Lower lobe of right lung (tissue), 2 donors: Measurements from ENCODE around the gene SMOC1. TPM values are rescaled to one million over a fixed set of nuclear protein-coding genes. Genes with fewer than 3 reads are reported as not detected.

ENCODE experiments used
- ATAC-seq, 2 donors: fragments of 200-7000 bp; cut with Tn5 transposase; one replicate each; pipeline ENCODE4 v1.9.1; 2020 to 2022; ENCODE audit warnings: mild to moderate bottlenecking in 2 of 2, moderate library complexity in 2 of 2
- DNase-seq: peaks from one replicate; pipeline ENCODE4 v3.0.0-alpha.2; 2020
- H3K27ac ChIP-seq: fragments of 200-600 bp; one replicate; pipeline ENCODE4 v1.8.0; 2022
- H3K27me3 ChIP-seq: fragments of 200-600 bp; one replicate; pipeline ENCODE4 v1.8.0; 2022; ENCODE audit warnings: low read depth
- H3K36me3 ChIP-seq: fragments of 200-600 bp; one replicate; pipeline ENCODE4 v1.8.0; 2022; ENCODE audit warnings: mild to moderate bottlenecking
- H3K4me1 ChIP-seq: fragments of 200-600 bp; one replicate; pipeline ENCODE4 v1.8.0; 2022
- H3K4me3 ChIP-seq: fragments of 200-600 bp; one replicate; pipeline ENCODE4 v1.8.0; 2022; ENCODE audit warnings: mild to moderate bottlenecking
- H3K9me3 ChIP-seq: fragments of 200-600 bp; one replicate; pipeline ENCODE4 v1.8.0; 2022
- intact Hi-C: fragments of 100-400 bp; cut with DNase I; formaldehyde crosslinking; loops from one replicate; pipeline ENCODE4 v1.11.0; 2022
- long read RNA-seq: library from polyadenylated mRNA; unstranded; transcript quantifications from one replicate; pipeline ENCODE4 v2.0.0, GENCODE V29; 2021
- total RNA-seq: library from RNA; stranded (reverse); fragmentation: NEBNext Ultra II Directional; extraction: Animal tissue kit (Norgen Biotek cat#: 25700); gene quantifications from one replicate; pipeline ENCODE4 v1.2.1, GENCODE V29; 2021
- TF ChIP-seq, protein P1 (sequence below): fragments of 200-600 bp; IDR thresholded peaks from one replicate; pipeline ENCODE4 v1.8.0; 2022; ENCODE audit warnings: antibody characterized with exemption, mild to moderate bottlenecking
- donor health status: DM: no; HTN: yes; CAD: no; lungs with severe emphysema.

Gene SMOC1, protein sequence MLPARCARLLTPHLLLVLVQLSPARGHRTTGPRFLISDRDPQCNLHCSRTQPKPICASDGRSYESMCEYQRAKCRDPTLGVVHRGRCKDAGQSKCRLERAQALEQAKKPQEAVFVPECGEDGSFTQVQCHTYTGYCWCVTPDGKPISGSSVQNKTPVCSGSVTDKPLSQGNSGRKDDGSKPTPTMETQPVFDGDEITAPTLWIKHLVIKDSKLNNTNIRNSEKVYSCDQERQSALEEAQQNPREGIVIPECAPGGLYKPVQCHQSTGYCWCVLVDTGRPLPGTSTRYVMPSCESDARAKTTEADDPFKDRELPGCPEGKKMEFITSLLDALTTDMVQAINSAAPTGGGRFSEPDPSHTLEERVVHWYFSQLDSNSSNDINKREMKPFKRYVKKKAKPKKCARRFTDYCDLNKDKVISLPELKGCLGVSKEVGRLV
- 1.1 TPM for total RNA-seq
- long read RNA-seq: 0 reads

DNA sequence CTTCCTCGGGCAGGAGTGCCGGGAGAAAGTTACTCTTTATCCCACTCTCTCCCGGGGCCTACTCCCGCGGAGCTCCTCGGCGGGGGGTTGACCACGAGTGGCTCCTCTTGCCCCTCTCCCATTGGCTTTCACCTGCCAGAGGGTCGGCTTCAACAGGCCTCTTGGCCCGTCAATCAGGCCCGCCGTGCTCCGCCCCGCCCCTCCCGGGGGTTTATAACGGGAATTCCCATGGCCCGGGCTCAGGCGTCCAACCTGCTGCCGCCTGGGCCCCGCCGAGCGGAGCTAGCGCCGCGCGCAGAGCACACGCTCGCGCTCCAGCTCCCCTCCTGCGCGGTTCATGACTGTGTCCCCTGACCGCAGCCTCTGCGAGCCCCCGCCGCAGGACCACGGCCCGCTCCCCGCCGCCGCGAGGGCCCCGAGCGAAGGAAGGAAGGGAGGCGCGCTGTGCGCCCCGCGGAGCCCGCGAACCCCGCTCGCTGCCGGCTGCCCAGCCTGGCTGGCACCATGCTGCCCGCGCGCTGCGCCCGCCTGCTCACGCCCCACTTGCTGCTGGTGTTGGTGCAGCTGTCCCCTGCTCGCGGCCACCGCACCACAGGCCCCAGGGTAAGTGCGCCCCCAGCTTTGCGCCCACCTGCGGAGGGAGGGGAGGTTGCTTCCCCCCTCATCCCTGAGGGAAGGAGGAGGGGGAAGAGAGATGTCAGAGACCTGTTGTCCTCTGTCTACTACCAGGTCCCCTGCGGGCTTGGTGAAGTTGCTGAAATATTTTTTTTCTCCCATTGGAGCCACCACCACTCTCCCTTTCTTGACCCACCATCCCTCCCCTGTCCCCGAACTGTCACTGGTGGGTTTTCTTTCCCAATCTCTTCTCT is at the start of gene SMOC1:
TSS of gene SMOC1 (plus strand) at position 242 of the 869 bp plus-strand sequence. CDS start at position 505, 263 bp downstream.
- intact Hi-C loops: no loop called here
- peak within 1 kb of the TSS; percentile 29 for H3K4me3 ChIP-seq
- no peaks in the 10 kb centered on the region for H3K36me3 ChIP-seq
- no peak for DNase-seq
- peak; percentile 45 to 57 for ATAC-seq
- no peak within 1 kb of the TSS for H3K27ac ChIP-seq
- TF ChIP-seq, protein P1, sequence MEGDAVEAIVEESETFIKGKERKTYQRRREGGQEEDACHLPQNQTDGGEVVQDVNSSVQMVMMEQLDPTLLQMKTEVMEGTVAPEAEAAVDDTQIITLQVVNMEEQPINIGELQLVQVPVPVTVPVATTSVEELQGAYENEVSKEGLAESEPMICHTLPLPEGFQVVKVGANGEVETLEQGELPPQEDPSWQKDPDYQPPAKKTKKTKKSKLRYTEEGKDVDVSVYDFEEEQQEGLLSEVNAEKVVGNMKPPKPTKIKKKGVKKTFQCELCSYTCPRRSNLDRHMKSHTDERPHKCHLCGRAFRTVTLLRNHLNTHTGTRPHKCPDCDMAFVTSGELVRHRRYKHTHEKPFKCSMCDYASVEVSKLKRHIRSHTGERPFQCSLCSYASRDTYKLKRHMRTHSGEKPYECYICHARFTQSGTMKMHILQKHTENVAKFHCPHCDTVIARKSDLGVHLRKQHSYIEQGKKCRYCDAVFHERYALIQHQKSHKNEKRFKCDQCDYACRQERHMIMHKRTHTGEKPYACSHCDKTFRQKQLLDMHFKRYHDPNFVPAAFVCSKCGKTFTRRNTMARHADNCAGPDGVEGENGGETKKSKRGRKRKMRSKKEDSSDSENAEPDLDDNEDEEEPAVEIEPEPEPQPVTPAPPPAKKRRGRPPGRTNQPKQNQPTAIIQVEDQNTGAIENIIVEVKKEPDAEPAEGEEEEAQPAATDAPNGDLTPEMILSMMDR: no peak
- no peaks in the 10 kb centered on the region for H3K4me1 ChIP-seq
- H3K9me3 ChIP-seq: no peaks in the 10 kb centered on the region
- H3K27me3 ChIP-seq: peaks cover 43% of the 10 kb centered on the region

DNA sequence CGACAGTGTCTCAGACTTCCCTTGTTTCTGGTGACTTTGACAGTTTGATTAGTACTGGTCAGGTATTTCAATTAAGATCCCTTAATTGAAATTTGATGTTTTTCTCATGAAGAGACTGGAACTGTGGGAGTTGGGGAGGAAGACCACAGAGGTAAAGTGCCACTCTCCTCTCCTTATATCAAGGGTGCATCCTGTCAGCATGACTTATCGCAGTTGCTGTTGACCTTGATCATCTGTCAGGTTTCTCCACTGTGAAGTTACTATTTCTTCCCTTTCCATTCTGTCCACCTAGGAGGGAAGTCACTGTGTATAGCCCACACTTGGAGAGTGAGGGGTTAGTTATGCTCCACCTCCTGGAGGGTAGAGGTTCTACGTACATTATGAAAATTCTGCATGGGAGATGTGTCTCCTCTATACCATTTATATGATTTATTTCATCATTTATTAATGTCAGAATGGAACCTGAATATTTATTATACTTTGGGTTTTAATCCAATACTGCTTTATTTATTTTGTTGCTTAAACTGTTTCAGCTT is 40.3 kb upstream of the SMOC1 start:
- TF ChIP-seq, protein P1: no peak
- intact Hi-C loops: no loop called here
- no peaks in the 10 kb centered on the region for H3K4me1 ChIP-seq
- ATAC-seq (no peak), DNase-seq (no peak)
- no peaks in the 10 kb centered on the region for H3K36me3 ChIP-seq
- H3K27me3 ChIP-seq: peaks cover 9% of the 10 kb centered on the region
- H3K4me3 ChIP-seq: no peak overlapping the region
- no peak overlapping the region for H3K27ac ChIP-seq
- no peaks in the 10 kb centered on the region for H3K9me3 ChIP-seq

DNA sequence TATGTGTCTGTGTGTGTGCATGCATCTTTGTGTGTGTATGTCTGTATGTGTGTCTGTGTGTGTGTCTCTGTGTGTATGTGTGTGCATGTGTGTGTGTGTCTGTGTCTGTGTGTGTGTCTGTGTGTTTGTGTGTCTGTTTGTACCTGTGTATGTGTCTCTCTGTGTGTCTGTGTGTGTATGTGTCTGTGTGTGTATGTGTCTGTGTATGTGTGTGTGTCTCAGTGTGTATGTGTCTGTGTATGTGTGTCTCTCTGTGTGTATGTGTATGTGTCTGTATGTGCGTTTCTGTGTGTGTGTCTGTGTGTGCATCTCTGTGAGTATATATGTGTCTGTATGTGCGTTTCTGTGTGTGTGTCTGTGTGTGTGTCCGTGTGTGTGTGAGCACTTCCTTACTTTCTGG is 39.6 kb upstream of the SMOC1 start:
- no peaks in the 10 kb centered on the region for H3K9me3 ChIP-seq
- peaks cover 9% of the 10 kb centered on the region for H3K27me3 ChIP-seq
- intact Hi-C loops: no loop called here
- TF ChIP-seq, protein P1: no peak
- DNase-seq: no peak
- no peaks in the 10 kb centered on the region for H3K36me3 ChIP-seq
- no peaks in the 10 kb centered on the region for H3K4me1 ChIP-seq
- ATAC-seq: no peak
- H3K4me3 ChIP-seq: no peak overlapping the region
- no peak overlapping the region for H3K27ac ChIP-seq

DNA sequence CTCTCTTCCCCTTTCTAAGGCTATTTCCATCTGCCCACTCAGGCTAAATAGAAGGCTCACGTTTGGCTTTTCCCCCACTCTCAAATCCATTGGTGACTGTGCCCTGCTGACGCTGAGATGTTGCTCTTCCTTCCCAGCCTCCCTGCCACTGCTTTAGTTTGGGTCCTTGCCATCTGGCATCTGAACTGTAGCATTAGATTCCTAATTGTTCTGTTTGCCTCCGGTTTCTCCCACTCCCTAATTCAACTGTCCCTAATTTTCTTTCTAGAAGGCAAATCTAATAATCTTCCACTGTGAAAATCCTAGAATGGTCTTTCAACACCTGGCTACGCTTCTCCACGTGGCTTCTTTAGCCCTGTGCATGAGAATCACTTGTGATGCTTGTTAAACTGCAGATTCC is 37.6 kb upstream of the SMOC1 start:
- no peak overlapping the region for H3K4me3 ChIP-seq
- H3K4me1 ChIP-seq: no peaks in the 10 kb centered on the region
- H3K27me3 ChIP-seq: peaks cover 9% of the 10 kb centered on the region
- no peaks in the 10 kb centered on the region for H3K9me3 ChIP-seq
- DNase-seq (no peak), ATAC-seq (no peak)
- no peak overlapping the region for H3K27ac ChIP-seq
- TF ChIP-seq, protein P1: no peak
- intact Hi-C loops: no loop called here
- H3K36me3 ChIP-seq: no peaks in the 10 kb centered on the region

DNA sequence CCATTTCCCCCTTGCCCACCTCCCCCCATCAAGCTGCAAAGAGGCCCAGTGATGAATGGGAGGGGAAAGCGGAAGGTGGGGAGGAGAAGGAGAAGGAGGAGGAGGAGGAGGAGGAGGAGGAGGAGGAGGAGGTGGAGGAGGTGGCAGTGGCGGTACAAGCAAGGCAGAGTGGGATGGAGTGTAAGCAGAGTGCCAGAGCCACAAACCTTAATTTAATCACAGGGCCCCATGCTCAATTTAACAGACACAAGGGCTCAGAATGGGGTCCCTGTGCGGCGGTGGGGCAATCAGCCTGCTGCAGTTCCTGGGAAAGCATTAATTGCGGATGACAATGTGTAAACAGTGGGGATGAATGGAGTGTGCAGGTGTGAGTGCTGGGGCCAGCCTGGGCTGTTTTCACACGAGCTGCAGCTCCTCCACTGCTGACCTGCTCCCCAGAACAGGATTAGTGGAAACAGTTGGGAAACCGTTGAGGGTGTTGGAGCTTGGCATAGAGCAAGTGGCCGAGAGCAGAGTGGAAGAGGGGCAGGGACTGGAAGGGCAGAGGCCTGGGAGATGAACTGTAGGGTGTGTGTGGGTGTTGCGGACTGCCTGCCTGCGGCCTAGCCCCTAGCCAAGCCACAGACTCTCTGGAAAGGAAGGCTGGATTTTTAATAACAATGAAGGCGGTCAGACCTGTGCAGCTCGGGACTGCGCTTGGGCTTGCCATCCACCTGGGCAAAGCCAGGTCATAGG is 36.4 kb upstream of the SMOC1 start:
- no peak overlapping the region for H3K27ac ChIP-seq
- DNase-seq (no peak), ATAC-seq (peak in 1 of 2 donors; percentile 17)
- no peaks in the 10 kb centered on the region for H3K9me3 ChIP-seq
- intact Hi-C loops: no loop called here
- H3K4me3 ChIP-seq: no peak overlapping the region
- no peaks in the 10 kb centered on the region for H3K4me1 ChIP-seq
- TF ChIP-seq, protein P1: no peak
- no peaks in the 10 kb centered on the region for H3K36me3 ChIP-seq
- H3K27me3 ChIP-seq: peaks cover 9% of the 10 kb centered on the region
